Kidney tubule cell (primary cell): ENCODE measurements around the gene DNAJA4.

Experiments used
- DNase-seq: peaks from one replicate; pipeline ENCODE4 v3.0.0-alpha.2; 2018; ENCODE audit warnings: low spot score

Gene DNAJA4

DNA sequence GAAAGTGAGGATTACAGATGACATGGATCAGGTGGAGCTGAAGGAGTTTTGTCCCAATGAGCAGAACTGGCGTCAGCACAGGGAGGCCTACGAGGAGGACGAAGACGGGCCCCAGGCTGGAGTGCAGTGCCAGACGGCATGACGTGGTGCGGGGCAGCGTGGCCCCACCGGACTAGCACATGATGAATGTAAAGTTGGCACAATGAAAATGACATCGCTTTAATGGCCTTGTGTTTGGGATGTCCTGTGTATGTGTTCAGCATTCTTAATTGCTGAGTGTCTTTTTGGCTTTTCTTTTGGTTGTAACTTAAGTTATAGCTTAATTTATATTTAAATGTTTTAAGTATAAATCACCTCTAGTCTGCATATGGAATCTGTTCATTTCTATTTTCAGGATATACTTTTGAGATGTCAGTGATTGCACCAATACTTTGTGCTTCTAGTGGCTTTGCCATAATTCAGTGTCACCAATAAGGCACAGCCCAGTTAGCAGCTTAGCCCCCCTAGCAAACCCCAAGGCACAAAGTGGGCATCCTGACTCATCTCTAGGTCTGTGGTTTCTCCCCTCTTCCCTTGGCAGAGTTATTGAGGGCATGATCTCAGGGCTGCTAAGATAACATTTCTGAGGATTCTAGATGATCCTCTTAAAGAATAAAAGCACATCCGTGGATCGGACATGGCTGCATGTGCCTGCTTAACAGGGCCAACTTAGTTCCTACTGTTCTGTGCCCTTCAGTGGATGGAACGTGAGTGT is 16.1 kb downstream of the DNAJA4 start:
- DNase-seq: no peak

DNA sequence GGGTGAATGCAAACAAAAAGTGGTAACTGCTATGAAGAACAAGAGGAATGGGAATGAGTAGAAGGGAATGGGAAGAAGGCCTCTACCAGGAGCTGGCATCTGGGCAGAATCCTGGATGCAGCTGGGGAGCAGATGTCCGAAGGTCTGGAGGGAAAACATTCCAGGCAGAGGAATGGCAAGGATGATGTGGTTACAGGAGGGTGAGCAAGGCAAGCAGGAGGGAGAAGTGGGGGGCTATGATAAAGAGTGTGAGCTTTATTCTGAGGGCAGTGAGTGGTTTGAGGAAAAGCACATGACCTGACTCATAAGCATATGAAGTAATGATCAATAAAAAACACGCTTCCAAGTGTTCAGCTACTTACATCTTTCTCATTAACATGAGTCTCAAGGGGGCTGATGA is 18.0 kb downstream of the DNAJA4 start:
- DNase-seq: no peak

DNA sequence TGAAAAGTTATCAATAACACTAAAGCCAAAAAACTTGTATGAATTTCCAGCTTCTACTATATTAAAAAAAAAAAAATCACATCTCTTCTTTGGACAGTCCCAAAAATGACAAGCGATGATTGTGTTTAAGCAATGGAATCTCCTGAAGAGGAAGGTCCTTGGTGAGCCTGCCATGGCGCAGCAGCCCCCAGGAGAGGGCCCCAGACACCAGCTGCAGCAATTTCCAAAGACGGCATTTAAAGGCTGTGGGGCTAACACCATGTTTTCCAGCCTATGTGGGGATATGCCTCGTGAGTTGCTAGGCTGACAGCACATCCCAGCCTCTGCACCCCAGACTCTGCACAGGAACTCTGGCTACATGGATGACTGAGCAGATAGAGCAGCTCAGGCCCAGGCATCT is 20.4 kb downstream of the DNAJA4 start:
- DNase-seq: no peak

- no peak for DNase-seq
Measured at GRCh38 chr15:78290222-78290621, 25.9 kb downstream of the DNAJA4 start.

GRCh38 chr15:78291052-78291451 is 26.7 kb downstream of the DNAJA4 start:
- DNase-seq: no peak

- peak; percentile 20 for DNase-seq
Measured at GRCh38 chr15:78291698-78292097, 27.3 kb downstream of the DNAJA4 start.

GRCh38 chr15:78292219-78292618 is 27.9 kb downstream of the DNAJA4 start:
- DNase-seq: no peak

DNA sequence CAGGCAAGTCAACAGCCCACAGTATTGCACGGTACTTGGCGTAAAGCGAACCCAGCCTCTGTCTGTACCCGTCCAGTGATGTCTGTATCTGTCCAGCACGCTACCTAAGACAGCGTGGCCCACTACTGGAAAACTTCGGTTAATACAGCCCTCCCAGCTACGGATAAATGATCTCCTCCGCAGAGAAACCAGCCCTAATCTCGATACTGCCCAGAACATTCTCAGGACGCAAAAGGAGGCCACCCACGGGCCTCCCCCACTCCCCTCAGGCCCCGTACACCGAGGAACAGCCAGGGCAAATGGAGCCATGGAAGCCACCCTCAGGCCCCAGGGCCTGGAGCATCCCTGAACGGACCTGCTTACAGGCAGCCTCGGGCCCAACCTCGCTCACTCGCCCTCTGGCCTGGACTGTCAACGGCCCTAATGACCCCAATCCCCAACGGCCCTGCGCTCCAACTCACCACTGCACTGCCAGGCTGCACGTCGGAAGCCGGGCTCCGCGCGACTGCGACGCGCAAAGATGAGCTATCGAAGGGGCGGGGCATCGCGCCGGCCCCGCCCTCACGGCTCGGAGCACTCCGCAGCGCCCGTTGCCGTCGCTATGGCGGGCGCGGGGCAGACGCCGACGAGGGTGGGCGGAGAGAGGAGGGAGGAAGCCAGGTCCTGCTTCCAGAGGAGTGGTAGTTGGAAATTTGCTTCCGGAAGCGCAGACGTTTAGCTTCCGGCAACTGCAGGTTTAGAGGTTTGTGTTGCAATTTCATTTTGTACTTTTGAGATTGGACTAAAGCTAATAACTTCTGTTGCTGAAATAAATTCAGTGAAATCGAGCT is 35.0 kb downstream of the DNAJA4 start, which contains the start of gene SKIC8:
TSS of gene SKIC8 (minus strand) at position 509 of the 830 bp plus-strand sequence. CDS start 3,923 bp downstream, outside the sequence.
- DNase-seq: peak; percentile 95

- peak; percentile 14 for DNase-seq
Measured at GRCh38 chr15:78301326-78301725, 37.0 kb downstream of the DNAJA4 start.

DNA sequence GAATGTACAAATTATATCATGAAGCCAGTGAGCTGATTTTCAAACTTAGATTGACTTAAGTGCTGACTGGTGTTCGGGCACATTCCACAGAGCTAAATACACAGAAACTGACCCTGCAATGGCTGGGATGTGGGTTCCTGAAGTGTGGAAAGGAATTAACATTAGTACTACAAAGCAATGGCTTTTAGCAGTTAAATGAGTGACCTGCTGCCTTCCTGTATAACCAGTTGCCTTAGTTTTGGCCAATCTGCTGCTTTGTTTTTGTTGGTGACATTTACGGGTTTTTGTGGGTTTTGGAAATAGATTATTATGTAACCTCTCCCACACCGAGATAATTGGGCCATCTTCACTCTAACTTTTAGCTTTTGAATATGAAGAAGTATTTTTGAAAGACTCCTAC is 37.5 kb downstream of the DNAJA4 start:
- DNase-seq: peak; percentile 12

DNA sequence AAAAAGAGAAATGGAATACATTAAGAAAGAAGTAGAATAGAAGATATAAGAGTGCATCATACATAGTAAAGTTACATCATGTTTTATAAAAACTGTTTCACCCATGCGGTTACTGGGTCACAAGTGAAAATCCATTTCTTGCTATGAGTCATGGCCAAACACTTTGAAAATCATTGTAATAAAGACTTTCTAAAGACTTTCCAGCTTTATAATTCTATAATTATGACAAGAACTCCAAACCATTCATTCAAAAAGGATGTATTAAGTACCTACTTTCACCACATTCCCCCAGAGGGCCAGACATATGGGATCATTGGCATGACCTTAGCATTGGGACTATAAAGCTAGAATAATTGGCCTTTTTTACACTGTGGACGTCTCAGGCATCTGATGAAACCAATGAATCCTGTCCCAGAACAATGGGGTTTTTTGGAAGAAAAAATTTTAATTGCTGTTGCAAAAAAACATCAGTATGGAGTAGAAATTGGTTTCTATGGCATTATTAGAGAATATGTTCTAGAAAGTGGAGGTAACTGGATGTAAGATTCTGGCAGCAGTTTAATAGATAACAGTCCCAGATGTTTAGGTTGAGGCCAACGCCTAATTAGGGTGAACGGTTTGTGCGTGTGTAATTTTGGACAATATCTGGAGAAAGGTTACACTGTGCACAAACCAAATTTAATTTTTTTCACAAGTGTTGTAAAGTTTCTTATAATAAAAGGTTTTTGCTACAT is 38.4 kb downstream of the DNAJA4 start:
- no peak for DNase-seq

GRCh38 chr15:78304216-78305066 is 40.1 kb downstream of the DNAJA4 start:
- DNase-seq: no peak

DNA sequence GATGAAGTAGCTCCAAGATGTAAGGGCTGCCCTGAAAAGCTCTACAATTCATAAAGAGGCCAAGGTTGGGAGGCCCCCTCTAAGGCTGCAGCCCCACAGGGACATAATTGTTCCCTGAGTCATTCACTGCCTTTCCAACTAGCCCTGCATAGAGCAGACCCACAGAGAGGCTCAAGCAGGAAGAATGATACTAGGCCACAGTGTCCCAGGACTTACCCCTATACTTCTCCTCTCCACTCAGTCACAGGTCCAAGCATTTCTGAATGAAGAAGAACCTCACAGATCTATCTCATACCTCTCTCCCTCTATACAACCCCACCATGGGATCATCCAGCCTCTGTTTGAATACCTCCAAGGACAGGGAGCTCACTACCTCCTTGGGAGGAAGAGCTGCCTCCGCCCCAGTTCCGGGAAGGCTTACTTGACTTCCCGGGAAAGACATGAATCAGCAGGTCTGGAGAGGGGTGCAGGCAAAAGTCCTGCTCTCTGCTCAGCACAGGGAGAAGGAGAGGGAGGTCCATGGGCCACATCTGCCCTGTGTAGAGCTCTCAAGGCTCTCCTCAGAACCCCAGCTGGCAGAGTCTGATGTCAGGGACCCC is 41.9 kb downstream of the DNAJA4 start:
- DNase-seq: peak; percentile 74

GRCh38 chr15:78307976-78308375 is 43.6 kb downstream of the DNAJA4 start:
- DNase-seq: no peak

DNA sequence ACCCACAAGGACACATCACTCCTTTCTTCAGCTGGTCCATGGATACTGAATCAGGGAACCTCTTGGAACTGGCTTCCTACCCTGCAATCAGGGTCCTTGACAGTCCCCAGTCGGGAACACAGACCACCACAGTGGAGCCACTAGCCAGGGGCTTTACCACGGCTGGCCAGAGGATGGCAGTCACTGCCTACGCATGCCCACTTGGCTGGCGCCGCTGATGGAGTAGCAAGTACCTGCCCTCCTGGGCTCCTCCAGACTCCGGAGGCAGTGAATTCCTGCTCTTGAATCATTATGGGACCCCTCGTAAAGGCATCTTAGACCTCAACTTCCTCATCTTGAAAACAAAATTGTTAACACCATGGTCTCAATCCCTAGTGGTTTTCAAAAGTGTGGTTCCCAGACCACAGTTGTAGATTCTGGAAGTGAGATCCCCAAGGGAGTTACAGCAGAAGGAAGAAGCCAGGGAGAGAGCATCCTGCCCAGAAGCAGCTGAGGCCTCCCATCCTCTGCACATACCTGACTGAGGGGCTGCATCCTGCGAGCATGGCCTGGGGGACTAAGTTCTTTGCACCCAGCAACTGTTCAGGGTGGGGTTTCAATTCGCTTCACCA is 44.2 kb downstream of the DNAJA4 start:
- DNase-seq: peak; percentile 70

DNA sequence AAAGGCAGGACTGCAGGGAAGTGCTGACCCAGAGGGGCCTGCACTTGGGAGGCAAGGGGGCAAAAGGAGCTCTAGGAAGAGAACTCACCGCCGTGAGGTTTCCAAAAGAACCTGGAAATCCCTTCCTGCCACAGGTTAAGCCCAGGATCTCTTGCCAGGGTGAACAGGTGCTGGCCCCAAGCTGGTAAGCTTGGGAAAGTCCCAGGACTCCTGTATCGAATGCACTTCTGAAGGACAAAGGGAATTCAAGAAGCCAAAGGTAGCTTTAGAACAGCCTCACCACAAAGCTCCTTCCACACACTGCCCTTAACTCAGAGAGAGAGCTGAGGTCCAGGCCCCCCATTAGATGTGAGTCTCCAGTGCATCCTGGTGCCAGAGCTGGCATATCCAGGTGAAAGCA is 46.9 kb downstream of the DNAJA4 start:
- DNase-seq: no peak

- no peak for DNase-seq
Measured at GRCh38 chr15:78312536-78312935, 48.2 kb downstream of the DNAJA4 start.

DNA sequence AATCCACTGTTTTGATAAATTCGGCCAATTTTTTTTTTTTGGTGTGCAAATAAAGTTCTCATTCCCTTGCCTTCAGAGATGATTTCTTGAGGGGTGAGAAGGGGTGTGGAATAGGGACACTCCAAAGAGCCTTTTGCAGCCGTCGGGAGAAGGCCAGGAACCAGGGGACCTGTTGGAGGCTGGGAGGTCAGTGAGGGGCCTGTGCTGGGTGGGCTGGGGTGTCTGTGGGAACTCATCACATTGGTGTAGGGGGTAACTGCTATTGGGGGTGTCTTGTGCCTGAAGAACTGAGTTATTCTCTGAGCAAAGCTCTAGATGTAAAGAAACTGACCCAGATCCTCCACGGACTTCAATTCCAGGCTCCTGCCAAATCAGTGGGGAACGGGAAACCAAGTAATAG is 48.6 kb downstream of the DNAJA4 start:
- no peak for DNase-seq

GRCh38 chr15:78313383-78313782 is 49.0 kb downstream of the DNAJA4 start:
- DNase-seq: no peak

- no peak for DNase-seq
Measured at GRCh38 chr15:78314181-78314581, 49.8 kb downstream of the DNAJA4 start.
